OCI-LY1 (cell line): ENCODE data around the gene TMEM266.

Source experiments
- H2AFZ ChIP-seq: fragments of 200-600 bp; sonication (generic), shearing (Covaris generic); 2 replicates; pipeline ENCODE4 v1.6.0; 2014; ENCODE audit warnings: antibody characterized with exemption, mild to moderate bottlenecking, low read length
- H3F3A ChIP-seq: fragments of 200-600 bp; sonication (generic), shearing (Covaris generic); 2 replicates; pipeline ENCODE4 v1.6.0; 2014; ENCODE audit warnings: mild to moderate bottlenecking, antibody characterized with exemption, low read length, moderate library complexity; ENCODE audit not compliant: insufficient read depth
- H3K27ac ChIP-seq: fragments of 200-600 bp; sonication (generic); 2 replicates; pipeline ENCODE4 v1.5.1; 2014; ENCODE audit warnings: low read length, mixed run types, mild to moderate bottlenecking, low read depth; ENCODE audit not compliant: poor library complexity, severe bottlenecking
- H3K27me3 ChIP-seq: fragments of 200-600 bp; sonication (generic); 2 replicates; pipeline ENCODE4 v1.6.0; 2014; ENCODE audit warnings: antibody characterized with exemption, mild to moderate bottlenecking, low read length, moderate library complexity; ENCODE audit not compliant: insufficient read depth
- H3K36me3 ChIP-seq: fragments of 200-600 bp; sonication (generic); 2 replicates; pipeline ENCODE4 v1.6.1; 2014; ENCODE audit warnings: mild to moderate bottlenecking, antibody characterized with exemption, low read length, moderate library complexity, mixed read lengths; ENCODE audit not compliant: insufficient read depth
- H3K4me1 ChIP-seq: fragments of 200-600 bp; sonication (generic); 2 replicates; pipeline ENCODE4 v1.5.1; 2014; ENCODE audit warnings: mild to moderate bottlenecking, low read length, moderate library complexity; ENCODE audit not compliant: insufficient read depth, severe bottlenecking
- H3K4me2 ChIP-seq: fragments of 200-600 bp; sonication (generic), shearing (Covaris generic); 2 replicates; pipeline ENCODE4 v1.6.1; 2014; ENCODE audit warnings: low read length
- H3K4me3 ChIP-seq: fragments of 200-600 bp; sonication (generic); 2 replicates; pipeline ENCODE4 v1.5.1; 2014; ENCODE audit warnings: low read length, low read depth, mild to moderate bottlenecking, mixed read lengths; ENCODE audit not compliant: poor library complexity, severe bottlenecking
- H3K79me2 ChIP-seq: fragments of 200-600 bp; shearing (Covaris generic); 2 replicates; pipeline ENCODE4 v1.6.1; 2016; ENCODE audit warnings: mixed run types, low read length, mixed read lengths; ENCODE audit not compliant: insufficient read depth
- H3K9ac ChIP-seq: fragments of 200-600 bp; sonication (generic), shearing (Covaris generic); 2 replicates; pipeline ENCODE4 v1.6.1; 2014; ENCODE audit warnings: mild to moderate bottlenecking, low read length, mixed read lengths
- H3K9me2 ChIP-seq: fragments of 200-600 bp; sonication (generic), shearing (Covaris generic); 2 replicates; pipeline ENCODE4 v1.6.1; 2014; ENCODE audit warnings: low read depth, mild to moderate bottlenecking, low read length, mixed read lengths
- H3K9me3 ChIP-seq: fragments of 200-600 bp; shearing (Covaris generic); 2 replicates; pipeline ENCODE4 v1.6.1; 2014; ENCODE audit warnings: low read length, mixed read lengths
- H4K20me1 ChIP-seq: fragments of 200-600 bp; sonication (generic), shearing (Covaris generic); 2 replicates; pipeline ENCODE4 v1.6.0; 2016; ENCODE audit warnings: mild to moderate bottlenecking, low read length; ENCODE audit not compliant: insufficient read depth
- EZH2 ChIP-seq: fragments of 200-600 bp; sonication (generic), shearing (Covaris generic); IDR thresholded peaks from 2 replicates; pipeline ENCODE4 v1.8.0; 2017; ENCODE audit warnings: borderline replicate concordance, mixed run types, mild to moderate bottlenecking, antibody characterized with exemption, low read length, moderate library complexity, mixed read lengths
- TF ChIP-seq, protein P1 (sequence below): fragments of 200-600 bp; sonication (generic), shearing (Covaris generic); IDR thresholded peaks from 2 replicates; pipeline ENCODE4 v1.5.1; 2017; ENCODE audit warnings: mild to moderate bottlenecking, antibody characterized with exemption, low read length, moderate library complexity, mixed read lengths

The TMEM266 gene

DNA sequence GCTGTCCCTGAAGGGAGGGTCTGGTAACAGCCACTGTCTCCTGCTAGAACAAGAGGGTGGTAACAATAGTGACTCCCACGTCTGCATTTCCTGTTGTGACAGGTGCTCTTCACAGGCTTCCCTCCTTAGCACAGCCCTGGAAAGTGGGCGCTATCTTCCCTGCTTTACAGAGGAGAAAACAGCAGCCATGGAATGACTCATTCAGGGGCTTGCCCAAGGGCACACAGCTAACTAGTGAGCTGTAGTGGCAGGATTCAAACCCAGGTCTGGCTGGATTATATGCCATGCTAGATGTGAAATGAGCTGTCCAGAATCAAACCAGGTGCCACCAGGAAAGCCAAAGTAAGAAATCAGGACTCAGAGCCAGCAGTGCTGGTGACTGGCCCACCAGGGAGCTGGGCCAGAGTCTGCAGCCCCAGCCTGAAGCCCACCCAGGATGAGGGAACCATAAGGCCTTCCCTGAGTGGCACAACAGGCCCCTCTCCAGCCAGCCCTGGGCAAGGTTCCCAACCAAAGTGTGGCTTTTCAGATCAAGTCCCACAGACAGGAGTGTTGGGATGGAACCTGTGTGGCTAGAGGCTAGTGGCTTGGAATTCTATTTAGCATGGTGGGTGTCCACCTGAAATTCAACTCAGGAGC is 149.1 kb downstream of the TMEM266 start:
- no peaks in the 10 kb centered on the region for H3K9me2 ChIP-seq
- H4K20me1 ChIP-seq: no peaks in the 10 kb centered on the region
- no peak overlapping the region for H3K9ac ChIP-seq
- H3K27me3 ChIP-seq: no peaks in the 10 kb centered on the region
- no peaks in the 10 kb centered on the region for H3K9me3 ChIP-seq
- H3F3A ChIP-seq: no peaks in the 10 kb centered on the region
- no peak overlapping the region for H3K4me3 ChIP-seq
- H3K27ac ChIP-seq: no peak overlapping the region
- TF ChIP-seq EZH2: no peak
- no peaks in the 10 kb centered on the region for H3K4me1 ChIP-seq
- no peak overlapping the region for H2AFZ ChIP-seq
- no peaks in the 10 kb centered on the region for H3K79me2 ChIP-seq
- peaks cover 40% of the 10 kb centered on the region for H3K36me3 ChIP-seq
- no peak overlapping the region for H3K4me2 ChIP-seq

DNA sequence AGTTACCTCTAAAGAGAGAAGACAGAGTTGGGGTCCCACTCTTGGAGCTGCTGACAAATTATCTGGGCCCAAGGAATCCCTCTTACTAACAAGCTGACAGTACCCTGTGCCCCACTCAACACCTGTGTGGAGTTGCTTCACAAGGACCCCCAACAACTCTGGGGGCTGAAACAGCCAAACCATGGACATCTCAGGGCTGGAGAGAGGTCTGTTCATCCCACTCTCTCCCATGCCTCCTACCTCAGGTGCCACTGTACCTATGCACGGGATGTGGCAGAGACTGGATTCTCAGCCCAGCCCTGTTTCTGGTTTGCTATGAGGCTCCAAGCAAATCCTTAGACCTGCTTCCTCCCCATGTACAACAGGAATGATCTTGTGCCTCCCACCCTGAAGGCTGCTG is 149.7 kb downstream of the TMEM266 start:
- H3K9me2 ChIP-seq: no peaks in the 10 kb centered on the region
- TF ChIP-seq, protein P1, sequence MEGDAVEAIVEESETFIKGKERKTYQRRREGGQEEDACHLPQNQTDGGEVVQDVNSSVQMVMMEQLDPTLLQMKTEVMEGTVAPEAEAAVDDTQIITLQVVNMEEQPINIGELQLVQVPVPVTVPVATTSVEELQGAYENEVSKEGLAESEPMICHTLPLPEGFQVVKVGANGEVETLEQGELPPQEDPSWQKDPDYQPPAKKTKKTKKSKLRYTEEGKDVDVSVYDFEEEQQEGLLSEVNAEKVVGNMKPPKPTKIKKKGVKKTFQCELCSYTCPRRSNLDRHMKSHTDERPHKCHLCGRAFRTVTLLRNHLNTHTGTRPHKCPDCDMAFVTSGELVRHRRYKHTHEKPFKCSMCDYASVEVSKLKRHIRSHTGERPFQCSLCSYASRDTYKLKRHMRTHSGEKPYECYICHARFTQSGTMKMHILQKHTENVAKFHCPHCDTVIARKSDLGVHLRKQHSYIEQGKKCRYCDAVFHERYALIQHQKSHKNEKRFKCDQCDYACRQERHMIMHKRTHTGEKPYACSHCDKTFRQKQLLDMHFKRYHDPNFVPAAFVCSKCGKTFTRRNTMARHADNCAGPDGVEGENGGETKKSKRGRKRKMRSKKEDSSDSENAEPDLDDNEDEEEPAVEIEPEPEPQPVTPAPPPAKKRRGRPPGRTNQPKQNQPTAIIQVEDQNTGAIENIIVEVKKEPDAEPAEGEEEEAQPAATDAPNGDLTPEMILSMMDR: no peak
- no peak for TF ChIP-seq EZH2
- H3K27ac ChIP-seq: no peak overlapping the region
- no peak overlapping the region for H2AFZ ChIP-seq
- no peaks in the 10 kb centered on the region for H3K79me2 ChIP-seq
- H3K36me3 ChIP-seq: peaks cover 46% of the 10 kb centered on the region
- no peak overlapping the region for H3K9ac ChIP-seq
- no peaks in the 10 kb centered on the region for H4K20me1 ChIP-seq
- H3K9me3 ChIP-seq: no peaks in the 10 kb centered on the region
- no peaks in the 10 kb centered on the region for H3F3A ChIP-seq
- H3K4me3 ChIP-seq: no peak overlapping the region
- H3K4me2 ChIP-seq: no peak overlapping the region
- H3K4me1 ChIP-seq: no peaks in the 10 kb centered on the region
- no peaks in the 10 kb centered on the region for H3K27me3 ChIP-seq

DNA sequence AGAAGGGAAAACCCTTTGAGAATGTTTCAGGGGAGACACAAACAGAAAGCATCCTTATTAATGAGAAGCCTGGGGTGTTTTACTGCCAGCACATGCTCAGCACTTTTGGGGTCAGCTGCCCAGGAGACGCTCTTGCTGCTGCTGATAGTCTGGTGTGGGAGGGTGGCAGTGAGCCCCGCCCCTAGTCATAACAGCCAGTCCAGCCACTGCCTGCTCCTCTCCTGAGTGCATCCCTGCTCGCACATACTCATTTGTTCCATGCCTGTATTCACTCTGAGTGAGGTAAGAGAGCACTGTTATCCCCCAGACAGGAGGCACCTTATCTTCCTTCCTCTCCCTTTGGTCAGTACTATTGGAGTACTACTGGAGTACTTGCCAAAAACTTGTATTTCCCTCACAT is 150.2 kb downstream of the TMEM266 start:
- no peak overlapping the region for H3K27ac ChIP-seq
- peaks cover 50% of the 10 kb centered on the region for H3K36me3 ChIP-seq

More for the DNA sequence above, 150.2 kb downstream of the TMEM266 start:
- no peak overlapping the region for H3K4me3 ChIP-seq
- no peak overlapping the region for H3K9ac ChIP-seq
- no peaks in the 10 kb centered on the region for H3K27me3 ChIP-seq
- no peaks in the 10 kb centered on the region for H3K4me1 ChIP-seq
- H3F3A ChIP-seq: no peaks in the 10 kb centered on the region
- no peak overlapping the region for H3K4me2 ChIP-seq
- H2AFZ ChIP-seq: no peak overlapping the region
- H3K79me2 ChIP-seq: no peaks in the 10 kb centered on the region
- no peaks in the 10 kb centered on the region for H4K20me1 ChIP-seq
- TF ChIP-seq, protein P1: no peak
- no peak for TF ChIP-seq EZH2
- no peaks in the 10 kb centered on the region for H3K9me2 ChIP-seq
- no peaks in the 10 kb centered on the region for H3K9me3 ChIP-seq
